ENCODE results near the gene NDRG3.

The NDRG3 gene

GRCh38 chr20:36745927-36746659, at the start of gene NDRG3:
TSS of gene NDRG3 (minus strand) at chr20:36746090. CDS start at chr20:36721735, 24,355 bp downstream.
- peak; percentile 94 for DNase-seq

DNA sequence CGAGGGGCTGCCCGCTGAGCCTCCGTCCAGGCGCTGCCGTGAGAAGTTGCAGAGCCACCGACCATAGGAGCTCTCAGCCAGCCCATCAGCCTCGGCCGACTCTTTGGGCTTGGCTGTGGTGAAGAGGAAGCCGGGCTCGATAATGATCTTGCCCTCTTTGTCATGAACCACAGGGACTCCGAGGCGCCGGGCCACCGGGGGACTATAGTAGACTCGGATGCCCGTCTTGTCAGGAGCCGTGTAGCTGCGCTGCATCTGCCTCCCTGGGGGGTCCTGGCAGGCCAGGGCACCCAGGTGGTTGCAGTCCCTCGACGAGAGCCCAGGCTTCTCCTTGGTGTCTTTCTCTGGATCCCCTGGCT, 48.2 kb upstream of the NDRG3 start:
- DNase-seq: no peak

GRCh38 chr20:36793294-36794115, 47.6 kb upstream of the NDRG3 start:
- DNase-seq: no peak

GRCh38 chr20:36792422-36792821, 46.5 kb upstream of the NDRG3 start:
- peak; percentile 11 for DNase-seq

GRCh38 chr20:36791862-36792261, 46.0 kb upstream of the NDRG3 start:
- DNase-seq: no peak

- DNase-seq: no peak
These were observed 40.8 kb upstream of the NDRG3 start for GRCh38 chr20:36786663-36787062.

GRCh38 chr20:36786246-36786645, 40.4 kb upstream of the NDRG3 start:
- DNase-seq: no peak

DNA sequence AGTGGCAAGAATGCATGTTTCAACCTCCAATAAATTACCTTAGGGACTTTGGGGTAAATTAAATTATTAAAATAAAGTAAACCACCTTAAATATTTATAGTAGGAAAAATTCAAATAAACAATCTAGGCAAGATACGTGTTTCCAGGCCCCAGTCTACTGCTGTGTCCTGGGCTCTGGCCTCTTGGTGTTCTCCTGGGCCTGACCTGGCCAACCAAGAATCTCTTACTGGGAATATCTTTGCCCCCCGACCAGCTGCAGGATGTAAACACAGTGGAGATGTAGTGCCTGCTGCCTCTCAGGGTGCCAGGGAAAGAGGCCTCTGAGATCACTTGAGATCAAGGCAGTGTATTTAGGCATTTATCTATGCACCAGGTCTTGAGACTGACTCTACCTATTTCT, 39.4 kb upstream of the NDRG3 start:
- DNase-seq: no peak

DNA sequence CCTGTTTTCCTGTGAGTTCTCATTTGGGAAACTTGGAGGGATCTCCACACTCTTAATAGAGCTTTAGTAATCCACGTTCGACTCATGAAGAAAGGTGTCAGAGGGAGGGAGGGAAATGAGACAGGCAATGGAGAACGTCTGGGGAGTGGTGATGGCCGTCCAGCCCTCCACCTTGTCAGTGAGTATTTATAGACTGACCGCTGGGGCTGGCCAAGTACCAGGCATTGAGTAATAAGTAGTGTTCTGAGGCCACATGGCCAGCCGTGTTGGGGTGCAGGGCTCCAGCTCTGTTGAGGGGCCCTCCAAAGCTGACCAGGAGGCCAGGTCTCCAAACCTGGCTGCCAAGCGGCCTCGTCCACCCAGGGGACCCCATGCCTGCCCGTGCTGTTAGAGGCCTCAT, 39.0 kb upstream of the NDRG3 start:
- no peak for DNase-seq

DNA sequence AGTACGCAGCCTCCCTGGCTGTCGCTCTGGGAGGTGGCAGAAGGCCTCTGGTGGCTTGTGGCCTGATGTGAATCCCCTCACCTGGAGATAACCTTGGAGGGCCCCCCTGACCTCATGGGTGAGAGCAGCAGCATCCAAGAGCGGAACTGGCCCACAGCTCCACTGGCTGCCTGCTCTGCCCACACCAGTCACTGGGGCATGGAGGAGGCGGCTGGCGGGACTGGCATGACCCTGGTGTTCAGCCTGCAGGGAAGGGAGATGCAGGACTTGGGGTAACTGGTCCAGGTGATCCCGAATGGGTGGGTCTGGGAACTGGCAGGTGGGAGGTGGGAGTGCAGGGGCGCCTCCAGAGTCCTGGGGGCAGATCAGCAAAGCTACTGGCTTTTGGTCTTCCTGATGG, 38.2 kb upstream of the NDRG3 start:
- no peak for DNase-seq

DNA sequence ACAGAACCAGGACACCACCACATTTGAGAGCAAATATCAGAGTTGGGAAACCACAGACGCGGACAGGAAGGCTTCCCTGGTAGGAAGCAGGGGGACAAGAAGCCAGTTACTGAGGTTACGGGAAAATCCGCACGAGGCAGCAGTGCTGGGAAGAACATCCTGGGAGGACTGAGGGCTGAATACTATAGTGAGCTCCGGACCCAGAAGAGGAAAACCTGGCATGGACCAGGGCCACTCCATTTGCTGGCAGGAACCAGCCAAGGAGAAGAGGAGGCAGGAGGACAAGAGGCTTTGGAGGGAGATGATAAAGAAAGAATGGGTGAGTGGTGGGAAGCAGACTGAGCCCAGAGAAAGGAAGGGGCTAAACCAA, 33.8 kb upstream of the NDRG3 start:
- DNase-seq: no peak

DNA sequence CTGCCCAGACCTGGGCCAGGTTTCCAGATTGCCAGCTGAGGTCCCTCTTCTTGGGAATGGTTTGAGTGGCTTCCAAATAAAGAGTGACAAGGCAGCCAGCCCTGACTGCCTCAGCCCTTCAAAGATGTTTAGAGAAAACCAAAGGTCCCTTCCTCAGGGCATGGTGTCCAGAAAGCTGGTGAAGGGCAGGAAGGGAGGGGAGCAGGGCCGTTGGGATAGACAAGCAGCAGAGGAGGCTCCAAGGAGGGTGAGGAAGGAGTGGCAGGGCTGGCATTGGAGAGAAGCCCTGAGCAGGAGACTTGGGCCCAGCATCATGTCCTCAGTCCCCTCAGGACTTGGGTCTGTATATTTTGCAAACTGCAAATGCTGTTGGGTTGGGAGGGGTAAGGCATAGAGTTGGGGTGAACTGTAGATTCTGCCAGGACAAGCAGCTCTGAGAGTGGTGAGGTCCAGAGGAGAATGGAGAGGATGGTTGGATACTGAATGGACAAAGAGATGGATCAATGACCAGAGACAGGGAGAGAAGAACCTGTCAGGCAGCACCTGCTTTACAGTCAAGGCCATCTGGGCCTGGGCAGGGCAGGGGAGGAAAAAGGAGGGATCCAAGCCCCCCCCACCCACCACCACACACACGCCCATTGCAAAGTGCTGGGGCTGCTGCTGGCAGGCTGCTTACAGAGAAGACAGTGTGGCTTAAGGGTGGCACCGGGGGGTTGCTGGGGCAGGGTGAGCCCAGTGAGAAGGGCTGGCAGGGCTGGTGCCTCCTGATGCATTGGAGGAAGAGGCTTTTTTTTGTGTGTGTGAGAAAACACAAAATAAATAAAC, 33.2 kb upstream of the NDRG3 start:
- DNase-seq: no peak

DNA sequence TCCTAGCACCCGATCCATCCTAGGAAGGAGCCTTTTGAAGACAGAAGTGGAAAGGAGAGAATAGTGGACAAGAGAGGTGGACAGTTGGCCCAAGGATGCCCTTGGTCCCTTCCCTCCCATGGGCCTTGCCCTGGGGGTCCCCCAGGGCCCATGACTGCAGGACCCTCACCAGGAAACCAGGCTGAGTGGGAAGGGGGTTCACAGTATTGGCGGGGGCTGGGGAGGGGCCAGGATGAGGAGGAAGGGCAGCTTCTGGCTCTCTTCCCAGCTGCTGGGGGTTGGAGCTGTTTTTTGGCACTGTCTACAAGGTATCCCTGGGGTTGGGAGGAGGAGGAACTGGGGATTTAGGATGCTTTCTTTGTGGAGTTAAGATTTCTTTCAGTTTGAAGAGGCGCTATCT, 31.7 kb upstream of the NDRG3 start:
- DNase-seq: no peak

DNA sequence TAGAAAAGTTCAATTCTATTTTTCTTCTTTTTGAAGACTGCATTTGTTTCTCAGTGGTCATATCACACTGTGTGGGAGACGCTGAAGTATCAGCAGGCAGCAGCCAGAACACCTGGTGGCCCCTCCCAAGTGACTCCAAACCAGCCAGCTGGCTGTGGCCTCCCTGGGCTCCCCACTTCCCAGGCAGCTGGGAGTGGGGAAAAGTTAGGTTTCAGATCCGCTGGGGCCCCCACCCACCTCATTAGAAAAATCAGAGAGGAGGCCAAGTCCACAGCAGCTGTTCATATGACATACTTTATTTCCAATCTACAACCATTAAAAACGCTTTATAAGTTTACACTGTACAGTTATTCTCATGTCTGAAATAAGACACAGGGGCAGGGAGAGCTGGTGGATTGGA, 31.3 kb upstream of the NDRG3 start:
- DNase-seq: no peak

DNA sequence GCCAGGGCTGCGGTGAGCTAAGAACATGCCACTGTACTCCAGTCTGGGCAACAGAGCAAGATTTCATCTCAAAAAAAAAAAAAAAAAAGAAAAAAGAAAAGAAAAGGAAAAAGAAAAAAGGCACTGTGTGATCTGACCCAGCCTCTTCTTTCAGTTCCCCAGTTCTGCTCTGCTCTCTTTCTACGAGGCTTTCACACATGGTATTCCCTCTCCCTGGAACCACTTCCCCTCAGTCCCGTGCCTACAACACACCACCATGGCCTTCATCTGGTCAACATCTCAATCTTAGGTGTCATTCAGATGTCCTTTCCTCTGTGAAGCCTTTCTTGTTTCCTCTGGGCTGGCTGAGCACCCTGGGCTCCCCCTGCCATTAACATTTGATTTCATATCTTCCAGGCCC, 29.9 kb upstream of the NDRG3 start:
- DNase-seq: no peak

DNA sequence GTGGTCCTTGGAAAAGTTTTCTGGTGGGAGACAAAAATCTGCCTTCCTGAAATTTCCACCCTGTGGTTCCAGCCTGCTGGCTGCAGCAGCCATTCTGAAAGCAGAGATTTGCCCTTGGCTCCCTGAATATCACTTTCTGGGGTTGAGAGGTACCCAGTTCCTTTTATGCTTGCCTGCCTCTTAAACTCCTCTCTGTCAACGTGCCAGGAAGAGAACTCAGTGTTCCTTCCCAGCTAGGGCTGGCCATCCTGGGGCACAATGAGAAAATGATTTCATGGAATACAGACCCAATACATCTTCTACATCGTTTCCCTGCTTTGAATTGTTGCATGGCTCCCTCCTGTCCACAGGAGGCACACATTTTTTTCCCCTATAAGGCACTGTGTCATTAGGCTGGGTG, 29.3 kb upstream of the NDRG3 start:
- DNase-seq: peak; percentile 24

DNA sequence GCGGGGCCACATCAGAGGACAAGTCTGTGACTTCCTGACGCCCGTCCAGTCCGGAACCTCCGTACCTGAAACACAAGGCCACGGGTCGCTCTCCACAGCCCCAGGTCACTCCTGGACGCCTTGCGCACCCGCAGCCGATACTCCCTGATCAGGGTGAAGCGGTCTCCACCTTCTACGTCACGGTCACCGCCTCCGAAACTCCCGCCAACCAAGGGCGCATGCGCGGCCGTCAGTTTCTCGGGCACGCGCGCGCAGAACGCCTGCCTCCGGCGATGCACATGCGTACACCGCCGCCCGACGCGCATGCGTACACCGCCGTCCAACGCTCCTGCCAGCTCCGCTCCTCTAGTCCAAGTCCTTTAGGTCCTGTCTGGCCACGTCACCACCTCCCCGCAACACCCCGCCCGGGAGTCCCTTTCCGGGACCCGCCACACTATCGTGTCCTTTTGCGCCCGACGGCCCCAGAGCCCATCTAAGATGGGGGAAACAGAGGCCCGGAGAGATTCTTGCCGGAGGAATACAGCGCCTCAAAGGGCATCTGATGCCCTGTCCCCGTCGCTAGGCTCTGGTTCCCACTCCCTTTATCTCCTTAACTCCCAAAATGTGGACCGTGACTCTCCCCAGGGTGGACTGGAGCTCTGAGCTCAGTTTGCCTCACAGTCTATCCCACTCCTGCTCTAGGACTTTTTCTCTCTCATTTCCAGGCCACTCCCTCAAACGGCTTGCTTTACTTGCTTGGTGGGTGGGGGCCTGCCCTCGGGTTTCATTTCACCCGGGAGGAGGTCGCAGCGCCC, 27.9 kb upstream of the NDRG3 start, which contains the start of gene DSN1:
Gene DSN1 (minus strand): TSS at position 167 of the 794 bp plus-strand sequence. CDS start 2,305 bp downstream, outside the sequence.
- DNase-seq: peak; percentile 93

DNA sequence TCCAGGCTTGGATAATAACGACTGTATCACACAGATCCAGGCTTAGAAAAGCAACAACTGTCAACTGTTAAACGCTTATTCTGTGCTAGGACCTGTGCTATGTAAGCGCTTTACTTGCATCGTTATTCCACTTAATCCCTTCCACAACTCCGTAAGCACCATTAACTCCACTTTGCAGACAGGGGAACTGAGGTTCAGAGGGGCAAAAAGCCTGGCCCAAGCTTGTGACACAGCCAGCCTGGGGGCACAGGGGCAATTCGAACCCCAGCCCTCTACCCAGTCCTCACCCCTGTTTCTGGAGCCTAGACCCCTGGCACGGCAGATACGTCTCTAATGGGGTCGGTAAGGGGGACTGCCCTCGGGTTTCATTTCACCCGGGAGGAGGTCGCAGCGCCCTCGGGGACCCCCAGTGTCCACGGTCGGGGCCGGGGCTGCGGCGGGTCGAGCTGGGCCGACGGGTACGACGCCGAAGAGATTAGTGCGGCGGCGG, 27.3 kb upstream of the NDRG3 start:
- DNase-seq: no peak

DNA sequence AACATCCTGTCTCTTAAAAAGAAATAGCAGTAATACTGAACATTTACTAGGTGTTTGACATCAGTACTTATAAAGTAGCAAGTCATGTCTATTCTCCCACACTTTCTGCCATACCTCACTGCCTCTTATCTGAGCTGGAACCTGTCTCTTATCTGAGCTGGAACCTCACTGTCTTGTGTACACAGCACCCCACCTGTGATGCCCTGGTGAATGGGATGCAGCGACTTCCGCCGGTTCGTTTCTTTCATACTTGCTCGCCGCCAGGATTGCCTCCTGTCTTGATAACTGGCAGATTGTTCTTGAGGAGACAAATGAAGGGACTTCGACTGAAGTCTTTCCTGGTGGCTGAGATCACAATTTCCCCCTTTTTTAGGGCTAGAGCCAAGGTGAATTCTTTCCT, 24.8 kb upstream of the NDRG3 start:
- no peak for DNase-seq

GRCh38 chr20:36768768-36769430, 23.0 kb upstream of the NDRG3 start:
- DNase-seq: no peak

DNA sequence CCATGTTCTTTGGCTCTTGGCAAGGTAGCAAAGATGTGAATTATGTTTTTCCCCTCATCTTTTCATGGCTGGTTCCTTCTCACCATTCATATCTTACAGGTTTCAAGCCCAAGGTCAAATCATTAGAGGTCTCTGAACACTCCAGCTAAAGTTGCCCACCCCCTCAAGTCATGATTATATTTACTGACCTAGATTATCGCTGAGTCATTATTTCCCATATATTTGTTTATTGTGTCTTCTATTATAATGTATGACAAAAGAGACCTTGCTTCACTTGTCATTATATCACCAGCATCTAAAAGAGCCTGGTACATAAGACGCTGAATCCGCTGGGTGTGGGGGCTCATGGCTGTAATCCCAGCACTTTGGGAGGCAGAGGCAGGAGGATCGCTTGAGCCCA, 15.2 kb upstream of the NDRG3 start:
- DNase-seq: no peak

DNA sequence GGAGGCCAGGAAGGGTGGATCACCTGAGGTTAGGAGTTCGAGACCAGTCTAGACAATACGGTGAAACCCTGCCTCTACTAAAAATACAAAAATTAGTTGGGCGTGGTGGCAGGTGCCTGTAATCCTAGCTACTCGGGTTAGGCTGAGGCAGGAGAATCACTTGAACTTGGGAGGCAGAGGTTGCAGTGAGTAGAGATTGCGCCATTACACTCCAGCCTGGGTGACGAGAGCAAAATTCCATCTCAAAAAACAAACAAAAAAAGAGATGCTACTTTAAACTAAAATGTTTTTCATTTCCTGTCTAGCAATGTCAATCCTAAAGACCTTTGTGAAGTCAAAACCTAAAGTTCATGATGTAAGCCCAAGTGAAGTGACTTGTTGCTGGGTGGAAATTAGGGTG, 14.8 kb upstream of the NDRG3 start:
- DNase-seq: no peak

Measured in midbrain (tissue), 1 donor.